NT2/D1 (cell line): Measurements from ENCODE around the gene MAP7.

Experiments used
- SUZ12 ChIP-seq: IDR thresholded peaks from 2 replicates; pipeline ENCODE4 v1.6.1; 2011; ENCODE audit not compliant: insufficient read length, insufficient read depth; ENCODE audit errors: extremely low read depth
- YY1 ChIP-seq: IDR thresholded peaks from 2 replicates; pipeline ENCODE4 v1.6.1; 2011; ENCODE audit not compliant: insufficient read length, insufficient read depth

DNA sequence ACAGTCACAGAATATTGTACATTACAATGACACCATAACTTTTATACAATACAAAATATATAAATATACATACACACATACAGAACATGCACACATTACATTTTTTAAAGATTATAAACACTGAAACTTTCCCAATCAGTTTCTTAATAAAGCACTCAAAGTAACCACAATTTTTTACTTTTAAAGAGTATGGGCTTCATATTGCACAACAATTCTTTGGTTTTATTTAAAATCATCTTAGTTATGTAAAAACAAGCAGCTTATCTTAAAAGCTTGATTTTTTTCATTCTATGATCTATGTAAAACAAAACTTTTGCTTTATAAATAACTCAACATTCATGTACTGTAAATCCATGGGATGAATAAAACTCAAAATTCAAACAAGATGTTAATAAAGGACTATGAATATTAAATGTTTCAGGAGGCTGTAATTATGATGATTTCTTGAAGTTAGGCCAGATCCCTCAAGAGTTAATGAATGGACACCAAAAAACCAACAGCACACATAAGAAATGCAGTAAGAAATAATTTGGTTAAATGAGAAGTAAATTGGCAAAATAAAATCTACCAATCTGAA is 167.5 kb downstream of the MAP7 start:
- no peak for TF ChIP-seq SUZ12
- no peak for TF ChIP-seq YY1
